GM23248 (cell line): ENCODE data around the gene PNPLA3.

Source experiments
- EZH2 ChIP-seq: fragments of 200-600 bp; sonication (generic); IDR thresholded peaks from 2 replicates; pipeline ENCODE4 v1.6.1; 2018; ENCODE audit warnings: antibody characterized with exemption, mild to moderate bottlenecking; ENCODE audit not compliant: insufficient read depth, poor library complexity, severe bottlenecking
- EZH2phosphoT487 ChIP-seq: fragments of 200-600 bp; sonication (generic); IDR thresholded peaks from 2 replicates; pipeline ENCODE4 v1.6.1; 2018; ENCODE audit warnings: antibody characterized with exemption, moderate library complexity, mild to moderate bottlenecking, low read depth; ENCODE audit not compliant: insufficient read depth

DNA sequence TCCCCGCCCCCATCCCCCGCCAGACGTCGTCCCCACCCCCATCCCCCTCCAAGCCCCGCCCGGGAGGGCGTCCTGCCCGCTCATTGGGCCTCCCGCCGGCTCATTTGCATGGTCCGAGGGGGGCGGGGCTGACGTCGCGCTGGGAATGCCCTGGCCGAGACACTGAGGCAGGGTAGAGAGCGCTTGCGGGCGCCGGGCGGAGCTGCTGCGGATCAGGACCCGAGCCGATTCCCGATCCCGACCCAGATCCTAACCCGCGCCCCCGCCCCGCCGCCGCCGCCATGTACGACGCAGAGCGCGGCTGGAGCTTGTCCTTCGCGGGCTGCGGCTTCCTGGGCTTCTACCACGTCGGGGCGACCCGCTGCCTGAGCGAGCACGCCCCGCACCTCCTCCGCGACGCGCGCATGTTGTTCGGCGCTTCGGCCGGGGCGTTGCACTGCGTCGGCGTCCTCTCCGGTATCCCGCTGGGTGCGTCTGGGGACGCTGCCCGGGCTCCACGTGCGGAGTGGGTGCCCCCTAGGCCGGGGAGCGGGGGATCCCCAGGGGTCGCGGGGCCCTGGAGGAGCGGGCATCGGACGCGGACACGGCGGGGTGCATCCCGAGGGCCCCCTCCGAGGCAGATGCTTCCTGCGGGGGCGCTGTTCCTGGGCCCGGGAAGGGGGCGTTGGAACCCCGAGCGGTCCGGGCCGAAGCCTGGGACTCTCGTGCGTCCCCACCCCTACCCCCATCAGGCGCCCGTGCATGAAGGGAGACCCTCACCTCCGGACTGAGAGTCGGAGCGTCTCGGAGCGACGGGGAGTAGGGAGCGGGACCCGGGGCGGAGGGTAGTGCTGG is at the start of gene PNPLA3:
- TF ChIP-seq EZH2 (no peak), EZH2phosphoT487 (no peak)
